ENCODE results near the gene SLC33A1. TPM values are rescaled to one million over a fixed set of nuclear protein-coding genes. Genes with fewer than 3 reads are reported as not detected.

SLC33A1 gene
- total RNA-seq, 1 experiment from 2014 or later, result 23.3 TPM

- H4K20me1 ChIP-seq (ENCODE audit: insufficient read depth), result no peaks in the 10 kb centered on the region
- H3K27ac ChIP-seq (ENCODE audit: low read depth, low read length), result no peak overlapping the region
- peaks cover 5% of the 10 kb centered on the region in 2 experiments; a peak in 2 of 4 replicates for H3K4me1 ChIP-seq (ENCODE audit: control insufficient read depth in 1 of 2, insufficient read depth in 2 of 2, low read length in 2 of 2)
- H2AFZ ChIP-seq (ENCODE audit: low read depth, low read length, poor library complexity, severe bottlenecking), result no peak overlapping the region
- POLR2A ChIA-PET, result interaction anchor here (0.7 to 1.8 kb wide), 2 partner anchors 11 to 20 kb away, joined by 3 to 5 read pairs; partner anchors contain the start of gene C3orf33
- CTCF ChIA-PET, result interaction anchor here (1.5 kb wide), 1 partner anchor 20 kb away, joined by 4 read pairs; the partner anchor contains the start of gene C3orf33
- no peak overlapping the region for H3K4me2 ChIP-seq (ENCODE audit: low read length)
- no peak for TF ChIP-seq CTCF (IDR thresholded peaks at IDR 0.05 in 2 of 3, conservative IDR thresholded peaks at IDR 0.05 in 1 of 3; ENCODE audit: borderline replicate concordance in 1 of 3, insufficient read depth in 1 of 3, low read depth in 2 of 3, low read length in 2 of 3)
- no peak for TF ChIP-seq ZFX (IDR thresholded peaks at IDR 0.05)
- no peak for TF ChIP-seq ZBTB33 (IDR thresholded peaks at IDR 0.05; ENCODE audit: extremely low read depth, insufficient replicate concordance, low read length)
- TF ChIP-seq SIN3A (IDR thresholded peaks at IDR 0.05; ENCODE audit: low read depth), result no peak
- TF ChIP-seq POLR2AphosphoS5 (IDR thresholded peaks at IDR 0.05; ENCODE audit: low read depth, low read length), result no peak
- no peak for TF ChIP-seq YY1 (IDR thresholded peaks at IDR 0.05; ENCODE audit: extremely low read depth, insufficient replicate concordance, low read depth, low read length)
- TF ChIP-seq REST (IDR thresholded peaks at IDR 0.05; ENCODE audit: low read depth), result no peak
- no peak for TF ChIP-seq FOSL1 (IDR thresholded peaks at IDR 0.05; ENCODE audit: low read depth)
- TF ChIP-seq JUND (IDR thresholded peaks at IDR 0.05), result no peak
- TF ChIP-seq TCF7L2 (IDR thresholded peaks at IDR 0.05; ENCODE audit: borderline replicate concordance, extremely low read depth, insufficient read depth, insufficient read length), result no peak
- TF ChIP-seq ELF1 (IDR thresholded peaks at IDR 0.05; ENCODE audit: borderline replicate concordance, low read depth), result no peak
- TF ChIP-seq EZH2phosphoT487 (IDR thresholded peaks at IDR 0.05; ENCODE audit: borderline replicate concordance), result no peak
- no peak for TF ChIP-seq CEBPB (IDR thresholded peaks at IDR 0.05; ENCODE audit: low read depth)
- no peak for TF ChIP-seq SRF (IDR thresholded peaks at IDR 0.05; ENCODE audit: low read depth)
- TF ChIP-seq ZNF274 (IDR thresholded peaks at IDR 0.05; ENCODE audit: low read depth, low read length), result no peak
- H3K27me3 ChIP-seq (ENCODE audit: insufficient read depth, low read length), result no peaks in the 10 kb centered on the region
- RAD21 ChIA-PET (ENCODE audit: low non-redundant PET in 1 of 2, low total read pairs in 2 of 2, uncharacterized antibody in 2 of 2, unreplicated experiment in 2 of 2), result no interaction called here
- H3K9me3 ChIP-seq (ENCODE audit: control insufficient read depth in 1 of 2, insufficient read depth in 1 of 2, low read depth in 1 of 2, low read length in 2 of 2), result no peaks in the 10 kb centered on the region
- DNase-seq (ENCODE audit: low read depth, low spot score), result no peak
- no peaks in the 10 kb centered on the region for H3K9me2 ChIP-seq (ENCODE audit: insufficient read depth)
- no peak for ATAC-seq
- no peak overlapping the region for H3K9ac ChIP-seq (ENCODE audit: low read length)
- no peaks in the 10 kb centered on the region for H3K36me3 ChIP-seq (ENCODE audit: control insufficient read depth in 1 of 2, insufficient read depth in 2 of 2, low read length in 2 of 2)
- no peak overlapping the region for H3K4me3 ChIP-seq (replicated peaks in 1 of 2; ENCODE audit: low read depth in 1 of 2, low read length in 2 of 2)
- peaks cover 4% of the 10 kb centered on the region; the same call in 1 of the 2 replicates for H3K79me2 ChIP-seq (ENCODE audit: insufficient read depth, low read length)
- BruUV-seq (replicated peaks), result no TSS peak
- intact Hi-C loops (cut with micrococcal nuclease), result no loop called here
These were observed 68.4 kb downstream of the SLC33A1 start for GRCh38 chr3:155785662-155786295.

All from HCT116 (cell line).